ENCODE measurements around the gene ANKRD63. TPM values are rescaled to one million over a fixed set of nuclear protein-coding genes. Genes with fewer than 3 reads are reported as not detected.

ANKRD63 gene
- total RNA-seq, 1 donor: not detected

DNA sequence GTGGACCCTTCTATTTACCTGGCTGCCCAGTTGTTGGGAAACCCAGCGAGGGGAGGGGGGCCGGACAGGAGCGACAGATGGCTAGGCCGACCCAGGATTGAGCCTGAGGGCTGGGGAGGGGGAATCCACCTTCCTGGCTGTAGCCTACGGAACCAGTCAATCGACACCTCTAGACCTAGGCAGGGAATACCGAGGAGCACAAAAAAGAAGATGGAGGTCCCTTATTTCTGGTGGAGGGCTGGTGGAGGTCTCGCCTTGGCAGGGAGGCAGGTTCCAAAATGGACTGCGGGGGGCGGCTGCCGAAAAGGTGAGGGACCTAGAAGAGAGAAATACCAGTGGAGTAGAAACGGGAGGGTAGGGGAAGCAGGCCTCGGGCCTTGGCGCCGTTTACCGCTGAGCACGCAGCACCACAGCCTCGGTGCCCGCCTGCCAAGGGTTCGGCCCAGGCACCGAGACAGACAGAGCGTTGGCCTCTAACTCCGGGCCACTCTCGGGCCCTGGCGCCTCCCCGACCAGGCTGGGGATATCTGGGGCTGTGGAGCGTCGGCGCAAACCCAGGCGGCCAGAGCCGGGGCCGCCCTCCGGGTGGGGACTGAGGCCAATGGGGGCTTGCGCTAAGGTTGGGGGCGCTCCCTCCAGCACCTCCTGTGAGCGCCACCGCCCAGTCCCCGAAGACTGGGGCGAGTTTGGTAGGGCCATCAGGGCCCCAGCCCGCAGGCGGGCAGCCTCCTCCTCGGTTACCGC, 1.6 kb downstream of the ANKRD63 start:
- no peak overlapping the region for H3K4me3 ChIP-seq (ENCODE audit: low read length)
- no peaks in the 10 kb centered on the region for H3K9me3 ChIP-seq (ENCODE audit: low read depth, low read length)
- H3K27me3 ChIP-seq (ENCODE audit: insufficient read depth, low read length): peaks cover 35% of the 10 kb centered on the region
- peaks cover 64% of the 10 kb centered on the region for H3K4me1 ChIP-seq (ENCODE audit: insufficient read depth, low read length)

DNA sequence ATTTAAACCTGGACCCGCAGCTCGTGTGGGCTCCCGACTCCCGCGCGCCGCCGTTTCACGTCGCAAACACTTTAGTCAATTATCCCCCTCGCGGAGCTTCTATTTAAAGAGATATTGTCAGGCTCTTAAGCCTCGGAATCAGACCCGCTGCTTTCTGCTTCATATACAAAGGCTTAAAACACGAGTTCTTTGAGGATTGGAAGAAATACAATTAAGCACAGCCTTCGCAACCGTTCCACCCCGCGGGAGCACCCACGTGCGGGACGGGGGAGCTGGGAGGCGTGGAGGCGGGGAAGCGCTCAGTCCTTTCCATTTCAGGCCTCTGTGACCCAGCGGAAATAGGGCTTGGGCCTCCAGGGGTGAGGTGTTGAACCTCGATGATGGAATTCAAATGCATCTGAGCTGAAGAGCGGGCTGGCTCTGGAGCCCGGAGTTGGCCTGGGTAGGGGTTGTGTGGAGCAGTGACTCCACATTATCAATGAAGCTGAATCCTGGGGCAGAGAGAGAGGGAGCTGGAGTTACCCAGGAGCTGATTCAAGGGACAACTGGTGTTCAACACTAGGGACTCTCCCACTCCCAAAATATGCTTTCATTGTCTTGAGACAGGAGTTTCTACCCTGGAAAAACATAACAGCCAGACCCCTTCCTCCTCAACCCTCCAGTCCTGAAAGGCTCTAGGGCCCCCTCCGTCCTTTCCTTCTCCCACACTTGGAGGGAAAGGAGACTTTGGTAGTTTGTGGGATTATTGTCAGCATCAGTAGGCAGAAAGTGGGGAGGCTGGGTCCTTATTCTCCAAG, 2.4 kb downstream of the ANKRD63 start:
- Histone ChIP-seq H3K4me1 (ENCODE audit: insufficient read depth, low read length) (peaks cover 66% of the 10 kb centered on the region), H3K9me3 (ENCODE audit: low read depth, low read length) (no peaks in the 10 kb centered on the region), H3K4me3 (ENCODE audit: low read length) (no peak overlapping the region), H3K27me3 (ENCODE audit: insufficient read depth, low read length) (peaks cover 35% of the 10 kb centered on the region)

- H3K27me3 ChIP-seq (ENCODE audit: insufficient read depth, low read length): peaks cover 35% of the 10 kb centered on the region
- H3K9me3 ChIP-seq (ENCODE audit: low read depth, low read length): no peaks in the 10 kb centered on the region
- peaks cover 67% of the 10 kb centered on the region for H3K4me1 ChIP-seq (ENCODE audit: insufficient read depth, low read length)
Measured at GRCh38 chr15:40279437-40280141, 3.3 kb downstream of the ANKRD63 start.

GRCh38 chr15:40278026-40278425, 4.8 kb downstream of the ANKRD63 start:
- Histone ChIP-seq H3K4me1 (ENCODE audit: insufficient read depth, low read length) (peaks cover 59% of the 10 kb centered on the region), H3K9me3 (ENCODE audit: low read depth, low read length) (no peaks in the 10 kb centered on the region), H3K27me3 (ENCODE audit: insufficient read depth, low read length) (peaks cover 28% of the 10 kb centered on the region), H3K4me3 (ENCODE audit: low read length) (no peak overlapping the region)

More at GRCh38 chr15:40279437-40280141, 3.3 kb downstream of the ANKRD63 start:
- H3K4me3 ChIP-seq (ENCODE audit: low read length): no peak overlapping the region

GRCh38 chr15:40277471-40277870, 5.4 kb downstream of the ANKRD63 start:
- Histone ChIP-seq H3K9me3 (ENCODE audit: low read depth, low read length) (no peaks in the 10 kb centered on the region), H3K27me3 (ENCODE audit: insufficient read depth, low read length) (peaks cover 25% of the 10 kb centered on the region), H3K4me3 (ENCODE audit: low read length) (no peak overlapping the region), H3K4me1 (ENCODE audit: insufficient read depth, low read length) (peaks cover 54% of the 10 kb centered on the region)

DNA sequence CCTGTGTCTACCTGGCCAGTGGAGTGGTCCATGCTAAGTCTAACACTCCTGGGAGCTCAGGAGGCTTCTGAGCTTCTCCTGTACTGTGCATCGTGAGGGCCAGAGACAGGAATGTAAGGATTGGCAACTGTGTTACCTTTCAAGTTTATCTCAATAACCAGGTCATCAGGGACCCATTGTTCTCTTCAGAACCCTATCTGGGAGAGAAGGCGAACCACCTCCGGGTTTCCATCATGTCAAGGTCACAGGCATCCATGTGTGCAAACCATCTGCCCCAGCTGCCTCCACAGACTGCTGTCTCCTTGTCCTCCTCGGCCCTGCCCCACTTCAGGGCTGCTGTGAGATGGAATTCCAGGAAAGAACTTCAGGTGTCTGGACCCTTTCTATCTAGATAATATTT, 5.9 kb downstream of the ANKRD63 start:
- Histone ChIP-seq H3K4me3 (ENCODE audit: low read length) (no peak overlapping the region), H3K27me3 (ENCODE audit: insufficient read depth, low read length) (peaks cover 25% of the 10 kb centered on the region), H3K4me1 (ENCODE audit: insufficient read depth, low read length) (peaks cover 48% of the 10 kb centered on the region), H3K9me3 (ENCODE audit: low read depth, low read length) (no peaks in the 10 kb centered on the region)

- Histone ChIP-seq H3K27me3 (ENCODE audit: insufficient read depth, low read length) (peaks cover 18% of the 10 kb centered on the region), H3K9me3 (ENCODE audit: low read depth, low read length) (no peaks in the 10 kb centered on the region), H3K4me1 (ENCODE audit: insufficient read depth, low read length) (peaks cover 42% of the 10 kb centered on the region), H3K4me3 (ENCODE audit: low read length) (no peak overlapping the region)
Measured at GRCh38 chr15:40275954-40276353, 6.9 kb downstream of the ANKRD63 start.

- H3K4me1 ChIP-seq (ENCODE audit: insufficient read depth, low read length): peaks cover 42% of the 10 kb centered on the region
- H3K9me3 ChIP-seq (ENCODE audit: low read depth, low read length): no peaks in the 10 kb centered on the region
- no peak overlapping the region for H3K4me3 ChIP-seq (ENCODE audit: low read length)
- H3K27me3 ChIP-seq (ENCODE audit: insufficient read depth, low read length): peaks cover 13% of the 10 kb centered on the region
Measured at GRCh38 chr15:40275523-40275922, 7.3 kb downstream of the ANKRD63 start.

GRCh38 chr15:40274350-40275274, 8.3 kb downstream of the ANKRD63 start:
- peaks cover 9% of the 10 kb centered on the region for H3K27me3 ChIP-seq (ENCODE audit: insufficient read depth, low read length)
- no peak overlapping the region for H3K4me3 ChIP-seq (ENCODE audit: low read length)
- no peaks in the 10 kb centered on the region for H3K9me3 ChIP-seq (ENCODE audit: low read depth, low read length)
- peaks cover 41% of the 10 kb centered on the region for H3K4me1 ChIP-seq (ENCODE audit: insufficient read depth, low read length)

DNA sequence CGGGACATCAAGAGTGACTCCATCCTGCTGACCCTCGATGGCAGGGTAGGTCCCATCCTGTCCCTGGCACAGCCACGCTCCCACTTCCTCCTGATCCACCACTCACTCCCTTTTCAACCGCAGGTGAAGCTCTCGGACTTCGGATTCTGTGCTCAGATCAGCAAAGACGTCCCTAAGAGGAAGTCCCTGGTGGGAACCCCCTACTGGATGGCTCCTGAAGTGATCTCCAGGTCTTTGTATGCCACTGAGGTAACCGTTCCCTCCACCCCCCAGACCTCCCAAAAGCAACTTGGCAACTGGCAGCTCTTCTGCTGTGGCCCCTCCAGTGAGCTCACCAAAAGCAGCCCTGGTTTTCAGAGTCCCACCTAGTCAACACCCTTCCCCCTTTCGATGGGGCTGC, 9.4 kb downstream of the ANKRD63 start:
- Histone ChIP-seq H3K9me3 (ENCODE audit: low read depth, low read length) (no peaks in the 10 kb centered on the region), H3K4me1 (ENCODE audit: insufficient read depth, low read length) (peaks cover 30% of the 10 kb centered on the region), H3K4me3 (ENCODE audit: low read length) (no peak overlapping the region), H3K27me3 (ENCODE audit: insufficient read depth, low read length) (peaks cover 4% of the 10 kb centered on the region)

DNA sequence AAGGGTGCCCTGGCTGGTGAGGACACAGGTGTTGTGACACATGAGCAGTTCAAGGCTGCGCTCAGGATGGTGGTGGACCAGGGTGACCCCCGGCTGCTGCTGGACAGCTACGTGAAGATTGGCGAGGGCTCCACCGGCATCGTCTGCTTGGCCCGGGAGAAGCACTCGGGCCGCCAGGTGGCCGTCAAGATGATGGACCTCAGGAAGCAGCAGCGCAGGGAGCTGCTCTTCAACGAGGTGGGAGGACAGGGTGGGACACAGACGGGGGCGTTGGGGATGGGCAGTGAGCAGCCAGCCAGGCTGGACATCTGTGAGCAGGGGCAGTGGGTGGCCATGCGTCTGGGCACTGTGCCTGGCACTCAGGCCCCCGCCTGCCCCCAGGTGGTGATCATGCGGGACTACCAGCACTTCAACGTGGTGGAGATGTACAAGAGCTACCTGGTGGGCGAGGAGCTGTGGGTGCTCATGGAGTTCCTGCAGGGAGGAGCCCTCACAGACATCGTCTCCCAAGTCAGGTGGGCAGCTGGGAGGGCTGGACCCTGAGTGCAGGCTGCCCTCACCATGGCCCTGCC, 10.3 kb downstream of the ANKRD63 start:
- no peak overlapping the region for H3K4me3 ChIP-seq (ENCODE audit: low read length)
- H3K27me3 ChIP-seq (ENCODE audit: insufficient read depth, low read length): no peaks in the 10 kb centered on the region
- H3K4me1 ChIP-seq (ENCODE audit: insufficient read depth, low read length): peaks cover 21% of the 10 kb centered on the region
- no peaks in the 10 kb centered on the region for H3K9me3 ChIP-seq (ENCODE audit: low read depth, low read length)

- Histone ChIP-seq H3K4me3 (ENCODE audit: low read length) (no peak overlapping the region), H3K4me1 (ENCODE audit: insufficient read depth, low read length) (peaks cover 14% of the 10 kb centered on the region), H3K27me3 (ENCODE audit: insufficient read depth, low read length) (no peaks in the 10 kb centered on the region), H3K9me3 (ENCODE audit: low read depth, low read length) (no peaks in the 10 kb centered on the region)
Measured at GRCh38 chr15:40271685-40272484, 11.0 kb downstream of the ANKRD63 start.

DNA sequence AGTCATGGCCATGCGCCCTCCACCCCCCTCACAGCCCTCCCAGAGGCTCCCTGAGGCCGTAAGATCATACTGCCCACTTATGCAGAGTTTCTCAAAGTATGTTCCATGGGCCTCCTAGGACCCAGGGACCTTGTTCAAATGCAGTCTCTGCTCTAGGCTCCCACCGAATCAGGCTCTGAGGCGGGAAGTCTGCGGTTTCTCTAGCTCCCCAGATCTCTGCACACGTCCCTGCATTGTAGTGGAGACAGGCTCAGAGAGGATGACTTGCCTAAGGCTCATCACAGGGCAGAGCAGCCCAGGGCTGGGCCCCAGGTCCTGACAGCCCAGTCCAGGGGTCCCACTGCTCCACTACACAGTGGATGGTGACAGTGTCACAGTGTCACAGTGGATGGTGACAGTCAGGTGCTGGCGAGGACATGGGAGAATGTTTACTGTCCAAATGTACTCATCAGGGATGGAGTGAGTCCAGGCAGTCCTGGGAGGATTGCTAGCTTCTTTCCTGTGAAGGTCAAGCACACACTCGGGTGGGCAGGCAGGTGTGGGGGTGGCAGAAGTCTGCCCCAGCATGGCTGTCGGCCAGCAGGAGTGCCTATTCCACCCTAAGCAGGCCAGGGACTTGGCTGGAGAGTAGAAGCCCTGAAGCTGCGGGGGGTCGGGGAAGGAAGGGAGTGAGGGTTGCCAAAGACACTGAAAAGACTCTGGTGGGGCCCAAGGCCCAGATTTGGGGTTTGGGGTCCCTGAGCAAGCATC, 12.4 kb downstream of the ANKRD63 start:
- peaks cover 6% of the 10 kb centered on the region for H3K4me1 ChIP-seq (ENCODE audit: insufficient read depth, low read length)
- no peak overlapping the region for H3K4me3 ChIP-seq (ENCODE audit: low read length)
- no peaks in the 10 kb centered on the region for H3K27me3 ChIP-seq (ENCODE audit: insufficient read depth, low read length)
- no peaks in the 10 kb centered on the region for H3K9me3 ChIP-seq (ENCODE audit: low read depth, low read length)

Data from mononuclear cell (primary cell).